AG04450 (cell line): Measurements from ENCODE around the gene ZNF335. TPM values are rescaled to one million over a fixed set of nuclear protein-coding genes. Genes with fewer than 3 reads are reported as not detected.

Experiments used
- CTCF ChIA-PET: fragments of 300-600, 350-600 bp; formaldehyde crosslinking; extraction: SDS; loops from one replicate; lab custom pipeline; 2022; ENCODE audit warnings: antibody characterized with exemption, inconsistent platforms; lab: Charles Lee
- POLR2A ChIA-PET: fragments of 350-600 bp; formaldehyde crosslinking; extraction: SDS; loops from one replicate; lab custom pipeline; 2021; ENCODE audit warnings: antibody characterized with exemption, inconsistent platforms; lab: Yijun Ruan, JAX
- DNase-seq: peaks from one replicate; pipeline ENCODE4 v3.0.0-alpha.2; 2011; ENCODE audit warnings: low read depth, low spot score
- H3K27ac ChIP-seq: one replicate; pipeline ENCODE4 v1.5.1; 2012; ENCODE audit warnings: low read depth, low read length, control low read depth
- H3K27me3 ChIP-seq: one replicate; pipeline ENCODE4 v1.6.0; 2012; ENCODE audit warnings: low read length; ENCODE audit not compliant: control insufficient read depth, insufficient read depth
- H3K4me3 ChIP-seq: 2 replicates; pipeline ENCODE4 v1.5.1; 2011; ENCODE audit warnings: mild to moderate bottlenecking, low read depth, low read length, control low read depth
- H3K9me3 ChIP-seq: 2 replicates; pipeline ENCODE4 v1.5.1; 2012; ENCODE audit warnings: low read length; ENCODE audit not compliant: control insufficient read depth, insufficient read depth
- CTCF ChIP-seq: IDR thresholded peaks from 2 replicates; pipeline ENCODE4 v1.5.1; 2011; ENCODE audit warnings: low read depth, low read length, control low read depth, inconsistent platforms
- polyA plus RNA-seq: library from polyadenylated mRNA; depleted of rRNA; stranded (reverse); fragments of >200 nt; gene quantifications from 2 replicates; pipeline ENCODE4 v1.2.3, GENCODE V29; 2011

Gene ZNF335
- polyA plus RNA-seq, 1 experiment: 5.5 TPM

GRCh38 chr20:46007671-46008070, 35.7 kb upstream of the ZNF335 start:
- CTCF ChIA-PET: no interaction called here

GRCh38 chr20:46006964-46007363, 35.0 kb upstream of the ZNF335 start:
- Histone ChIP-seq H3K27ac (no peak overlapping the region), H3K27me3 (peaks cover 76% of the 10 kb centered on the region), H3K4me3 (no peak overlapping the region), H3K9me3 (peaks cover 13% of the 10 kb centered on the region)
- CTCF ChIA-PET: interaction anchor here (1.3 kb wide), 1 partner anchor 16 kb away, joined by 4 read pairs; no protein-coding TSS in a partner anchor
- POLR2A ChIA-PET: no interaction called here
- no peak for DNase-seq
- no peak for TF ChIP-seq CTCF

More at GRCh38 chr20:46007671-46008070, 35.7 kb upstream of the ZNF335 start:
- POLR2A ChIA-PET: no interaction called here
- peaks cover 18% of the 10 kb centered on the region for H3K9me3 ChIP-seq
- no peak for TF ChIP-seq CTCF
- H3K27ac ChIP-seq: no peak overlapping the region
- H3K4me3 ChIP-seq: no peak overlapping the region
- no peak for DNase-seq
- peaks cover 81% of the 10 kb centered on the region for H3K27me3 ChIP-seq

GRCh38 chr20:46006022-46006705, 34.2 kb upstream of the ZNF335 start:
- DNase-seq: no peak
- ChIA-PET POLR2A (no interaction called here), CTCF (interaction anchor here (1.3 kb wide), 1 partner anchor 17 kb away, joined by 4 read pairs; no protein-coding TSS in a partner anchor)
- Histone ChIP-seq H3K4me3 (no peak overlapping the region), H3K27me3 (peaks cover 75% of the 10 kb centered on the region), H3K9me3 (peaks cover 7% of the 10 kb centered on the region; the same call in 1 of the 2 replicates), H3K27ac (no peak overlapping the region)
- TF ChIP-seq CTCF: no peak

- POLR2A ChIA-PET: no interaction called here
- H3K27ac ChIP-seq: no peak overlapping the region
- H3K27me3 ChIP-seq: peaks cover 75% of the 10 kb centered on the region
- TF ChIP-seq CTCF: no peak
- CTCF ChIA-PET: interaction anchor here (0.8 to 1.6 kb wide), 2 partner anchors 9 to 18 kb away, joined by 3 to 6 read pairs; no protein-coding TSS in a partner anchor
- H3K4me3 ChIP-seq: no peak overlapping the region
- H3K9me3 ChIP-seq: no peaks in the 10 kb centered on the region
- no peak for DNase-seq
Measured at GRCh38 chr20:46004889-46005473, 33.0 kb upstream of the ZNF335 start.

GRCh38 chr20:46004187-46004586, 32.2 kb upstream of the ZNF335 start:
- Histone ChIP-seq H3K27ac (no peak overlapping the region), H3K9me3 (no peaks in the 10 kb centered on the region), H3K4me3 (no peak overlapping the region), H3K27me3 (peaks cover 75% of the 10 kb centered on the region)
- ChIA-PET POLR2A (no interaction called here), CTCF (interaction anchor here (1.6 kb wide), 1 partner anchor 17 kb away, joined by 3 read pairs; no protein-coding TSS in a partner anchor)
- no peak for TF ChIP-seq CTCF
- no peak for DNase-seq
